AG04449 (cell line): ENCODE measurements around the gene TECPR1.

ENCODE experiments used
- CTCF ChIA-PET: fragments of 350-600 bp; formaldehyde crosslinking; extraction: SDS; loops from one replicate; lab custom pipeline; 2021; ENCODE audit warnings: antibody characterized with exemption; lab: Yijun Ruan, JAX
- POLR2A ChIA-PET: fragments of 400-600, 350-600 bp; formaldehyde crosslinking; extraction: SDS; loops from one replicate; lab custom pipeline; 2020; ENCODE audit warnings: antibody characterized with exemption, inconsistent platforms; lab: Yijun Ruan, JAX
- DNase-seq: peaks from one replicate; pipeline ENCODE4 v3.0.0-alpha.2; 2010; ENCODE audit warnings: low read depth, low spot score
- H3K4me3 ChIP-seq: 2 replicates; pipeline ENCODE4 v1.5.1; 2011; ENCODE audit warnings: low read depth, mild to moderate bottlenecking, control low read depth, low read length
- CTCF ChIP-seq: IDR thresholded peaks from one replicate; pipeline ENCODE4 v1.5.1; 2011; ENCODE audit warnings: mild to moderate bottlenecking, moderate library complexity, low read length, control low read depth, inconsistent platforms; ENCODE audit not compliant: insufficient read depth; ENCODE audit errors: missing control alignments

Gene TECPR1

GRCh38 chr7:98295467-98296192 lies 43.6 kb upstream of the TECPR1 start:
- no peak for DNase-seq
- POLR2A ChIA-PET = interaction anchor here (0.6 to 1.0 kb wide), 2 partner anchors 10 to 100 kb away, joined by 3 read pairs; no protein-coding TSS in a partner anchor
- no peak for TF ChIP-seq CTCF
- CTCF ChIA-PET = interaction anchor here (0.8 to 4.3 kb wide), 6 partner anchors 9 to 545 kb away, joined by 3 to 57 read pairs (median 6); partner anchors contain the start of gene BAIAP2L1
- H3K4me3 ChIP-seq = no peak overlapping the region

- H3K4me3 ChIP-seq = no peak overlapping the region
- peak; percentile 80 for TF ChIP-seq CTCF
- ChIA-PET CTCF (interaction anchor here (0.7 to 4.3 kb wide), 22 partner anchors 9 to 546 kb away, joined by 3 to 57 read pairs (median 5); partner anchors contain the start of gene BAIAP2L1), POLR2A (interaction anchor here (1.0 kb wide), 1 partner anchor 9 kb away, joined by 3 read pairs; no protein-coding TSS in a partner anchor)
- no peak for DNase-seq
Observed at GRCh38 chr7:98294798-98295382, 42.9 kb upstream of the TECPR1 start.

GRCh38 chr7:98294326-98294725 lies 42.3 kb upstream of the TECPR1 start:
- H3K4me3 ChIP-seq = no peak overlapping the region
- no peak for TF ChIP-seq CTCF
- DNase-seq = no peak
- POLR2A ChIA-PET = interaction anchor here (1.0 kb wide), 1 partner anchor 8 kb away, joined by 3 read pairs; no protein-coding TSS in a partner anchor
- CTCF ChIA-PET = interaction anchor here (0.6 to 4.3 kb wide), 21 partner anchors 9 to 547 kb away, joined by 3 to 57 read pairs (median 5); partner anchors contain the start of gene BAIAP2L1

- ChIA-PET CTCF (interaction anchor here (0.6 to 4.3 kb wide), 14 partner anchors 10 to 547 kb away, joined by 3 to 57 read pairs (median 4); partner anchors contain the start of gene BAIAP2L1), POLR2A (interaction anchor here (1.0 kb wide), 1 partner anchor 8 kb away, joined by 3 read pairs; no protein-coding TSS in a partner anchor)
- TF ChIP-seq CTCF = no peak
- no peak for DNase-seq
- no peak overlapping the region for H3K4me3 ChIP-seq
Observed at GRCh38 chr7:98293746-98294145, 41.7 kb upstream of the TECPR1 start.

- POLR2A ChIA-PET = no interaction called here
- no peak for DNase-seq
- no peak overlapping the region for H3K4me3 ChIP-seq
- no peak for TF ChIP-seq CTCF
- CTCF ChIA-PET = interaction anchor here (1.1 to 4.3 kb wide), 4 partner anchors 9 to 128 kb away, joined by 3 to 57 read pairs (median 10); partner anchors contain the start of gene BAIAP2L1
Observed at GRCh38 chr7:98293265-98293664, 41.2 kb upstream of the TECPR1 start.
